GM19351 (cell line): ENCODE measurements around the gene SNHG17.
"Not testable (repeated sequence)": the region's sequence is repeated elsewhere in the genome, so short reads cannot be mapped to it uniquely, and the experiment has no call there.

Experiments
- ATAC-seq: cut with Tn5 transposase; IDR thresholded peaks from one replicate; pipeline ENCODE4 v1.9.1; 2021; ENCODE audit warnings: mild to moderate bottlenecking, moderate library complexity; ENCODE audit not compliant: unreplicated experiment

The SNHG17 gene

DNA sequence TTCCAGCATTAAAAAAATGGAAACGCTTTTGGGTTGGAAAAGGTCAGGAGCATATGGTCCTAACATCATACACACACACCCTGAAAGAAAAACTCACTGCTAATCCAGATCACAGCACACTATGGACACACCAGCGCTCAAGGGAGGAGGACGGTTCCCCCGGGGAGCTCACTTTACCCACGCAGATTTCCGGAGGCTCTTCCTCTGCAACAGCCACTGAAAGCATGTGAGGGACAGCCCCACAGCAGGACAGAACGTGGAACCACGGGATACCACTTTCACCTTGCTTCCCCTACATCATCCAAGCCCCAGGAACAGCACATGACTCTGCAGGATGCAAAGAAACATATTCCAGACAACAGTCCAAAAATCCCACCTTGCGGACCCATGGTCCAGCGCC is 13.2 kb downstream of the SNHG17 start:
- ATAC-seq: no peak

DNA sequence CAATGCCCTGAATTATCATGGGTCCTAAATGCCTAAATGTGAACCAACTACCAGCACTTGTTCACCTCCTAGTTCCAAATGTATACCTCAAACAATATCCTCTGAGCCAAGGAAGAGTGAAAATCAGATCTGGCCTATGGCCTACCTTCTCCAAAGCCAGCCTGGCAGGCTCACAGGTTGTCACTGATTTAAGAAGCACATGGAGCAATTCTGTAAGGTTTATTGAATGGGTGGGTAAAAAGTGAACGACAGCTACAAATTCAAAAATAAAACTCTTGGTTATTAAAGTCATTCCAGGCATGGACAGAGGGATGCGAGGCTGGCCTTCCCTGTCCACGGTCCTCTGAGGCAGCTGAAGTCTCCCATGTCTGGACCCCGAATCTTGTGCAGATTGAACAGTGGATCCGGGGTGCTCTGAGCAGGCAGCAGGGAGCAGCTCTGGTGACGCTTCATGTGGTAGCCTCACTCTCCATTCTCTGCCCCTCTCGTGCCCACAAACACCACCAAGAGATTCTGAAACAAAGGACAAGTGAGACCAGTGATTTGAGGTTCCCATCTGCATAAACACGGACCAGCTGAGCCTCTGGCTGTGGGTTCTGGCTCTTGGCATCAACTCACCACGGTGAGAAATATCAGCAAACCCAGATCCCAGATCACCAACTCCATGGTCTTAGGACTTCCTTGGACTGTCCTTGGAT is 14.6 kb downstream of the SNHG17 start:
- ATAC-seq: no peak

GRCh38 chr20:38418509-38419204 is 16.5 kb downstream of the SNHG17 start:
- no peak for ATAC-seq

DNA sequence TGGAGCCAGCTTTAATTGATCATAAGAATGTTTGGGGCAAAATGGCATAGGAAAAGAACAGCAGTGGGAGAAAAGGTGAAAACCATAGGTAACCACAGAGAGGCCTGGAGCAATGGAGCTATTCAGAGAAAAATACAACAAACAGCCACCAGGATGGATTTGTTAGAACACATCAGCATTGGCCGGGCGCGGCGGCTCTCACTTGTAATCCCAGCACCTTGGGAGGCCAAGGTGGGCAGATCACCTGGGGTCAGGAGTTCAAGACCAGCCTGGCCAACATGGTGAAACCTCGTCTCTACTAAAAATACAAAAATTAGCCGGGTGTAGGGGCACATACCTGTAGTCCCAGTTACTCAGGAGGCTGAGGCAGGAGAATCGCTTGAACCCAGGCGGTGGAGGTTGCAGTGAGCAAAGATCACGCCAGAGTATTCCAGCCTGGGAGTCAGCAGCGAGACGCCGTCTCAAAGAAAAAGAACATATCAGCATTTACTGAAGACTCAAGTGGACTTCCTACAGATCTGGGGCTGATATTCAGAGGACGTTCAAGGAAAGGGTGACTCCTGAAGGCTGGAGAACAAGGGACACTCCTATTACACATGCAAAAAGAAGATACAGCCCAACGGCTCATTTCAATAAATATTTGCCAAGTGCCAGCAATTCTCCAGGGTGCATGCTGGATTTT is 20.2 kb downstream of the SNHG17 start:
- no peak for ATAC-seq

- no peak for ATAC-seq
Observed at GRCh38 chr20:38412877-38413577, 22.1 kb downstream of the SNHG17 start.

- ATAC-seq: not testable (repeated sequence)
Observed at GRCh38 chr20:38407822-38408221, 27.3 kb downstream of the SNHG17 start.

GRCh38 chr20:38407321-38407720 is 27.8 kb downstream of the SNHG17 start:
- no peak for ATAC-seq

DNA sequence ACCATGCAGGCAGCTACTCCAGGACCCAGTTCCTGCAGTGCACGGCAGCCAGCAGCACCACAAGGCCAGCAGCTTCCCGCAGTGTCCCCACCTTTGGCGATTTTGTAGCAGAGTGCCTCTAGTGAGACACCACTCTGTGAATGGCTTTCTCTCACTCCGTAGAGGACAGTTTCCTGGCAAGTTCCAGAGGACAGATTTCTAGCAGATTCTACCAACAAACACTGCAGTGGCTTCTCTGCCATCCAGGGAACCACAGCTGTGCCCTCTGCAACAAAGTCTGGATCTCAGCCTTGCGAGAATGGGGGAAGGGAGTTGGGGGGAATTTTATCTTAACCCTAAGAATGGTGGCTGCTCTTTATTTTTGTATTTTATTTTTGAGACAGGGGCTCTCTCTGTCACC is 28.7 kb downstream of the SNHG17 start:
- ATAC-seq: no peak

GRCh38 chr20:38405132-38405531 is 30.0 kb downstream of the SNHG17 start:
- ATAC-seq: no peak

GRCh38 chr20:38404016-38404415 is 31.1 kb downstream of the SNHG17 start:
- no peak for ATAC-seq

DNA sequence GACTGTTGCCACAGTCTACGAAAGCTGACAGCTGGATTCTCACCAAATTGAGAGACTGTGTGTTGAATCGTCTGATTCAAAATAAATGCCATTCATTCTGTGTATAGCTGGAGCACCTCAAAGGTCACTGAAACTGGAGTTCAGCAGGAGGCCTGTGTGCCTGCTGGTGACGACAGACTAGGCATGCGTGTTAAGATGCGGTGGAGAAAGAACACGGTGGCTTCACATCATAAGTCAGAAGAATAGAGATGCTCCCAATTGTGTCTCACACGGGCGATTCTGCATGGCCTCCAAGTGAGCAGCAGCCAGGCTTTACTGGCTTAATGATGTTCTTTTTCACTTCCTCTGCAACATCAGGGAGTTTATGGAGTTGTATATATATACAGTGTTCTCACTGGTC is 32.3 kb downstream of the SNHG17 start:
- no peak for ATAC-seq

DNA sequence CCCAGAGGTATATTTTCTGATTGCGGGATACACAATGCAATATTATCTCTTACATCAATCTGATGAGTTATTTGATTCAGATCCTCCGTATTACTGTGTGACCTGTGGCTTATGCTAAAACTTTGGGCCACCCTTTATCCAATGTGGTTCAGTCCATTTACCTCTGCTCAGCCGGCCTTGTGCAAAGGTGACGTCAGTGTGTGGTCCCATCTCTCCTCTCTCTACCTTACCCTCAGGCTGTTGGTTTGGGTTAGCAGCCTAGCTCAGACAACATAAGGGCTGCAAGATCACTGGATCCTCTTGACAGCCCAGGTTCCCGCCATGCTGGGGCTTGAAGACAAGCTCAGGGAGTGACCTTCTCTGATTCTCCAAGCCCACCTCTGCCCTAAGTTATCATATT is 33.0 kb downstream of the SNHG17 start:
- no peak for ATAC-seq

DNA sequence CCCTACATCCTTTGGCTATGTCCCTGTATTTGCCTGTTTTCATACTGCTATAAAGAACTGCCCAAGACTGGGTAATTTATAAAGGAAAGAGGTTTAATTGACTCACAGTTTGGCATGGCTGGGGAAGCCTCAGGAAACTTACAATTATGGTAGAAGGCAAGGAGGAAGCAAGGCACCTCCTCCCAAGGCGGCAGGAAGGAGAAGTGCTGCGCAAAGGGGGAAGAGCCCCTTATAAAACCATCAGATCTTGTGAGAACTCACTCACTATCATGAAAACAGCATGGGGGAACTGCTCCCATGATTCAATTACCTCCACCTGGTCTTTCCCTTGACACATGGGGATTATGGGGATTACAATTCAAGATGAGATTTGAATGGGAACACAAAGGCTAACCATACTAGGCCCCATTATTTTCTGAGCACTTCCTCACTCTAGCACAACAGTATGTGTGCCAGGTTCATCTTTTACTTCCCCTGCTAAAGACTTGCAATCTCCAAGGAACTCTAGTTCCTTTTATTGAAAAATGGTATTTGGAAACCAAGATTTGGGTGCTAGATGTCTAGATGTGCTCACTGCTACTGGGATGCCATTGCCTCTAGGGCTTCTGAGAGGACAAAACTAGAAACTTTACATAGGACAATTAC is 39.3 kb downstream of the SNHG17 start:
- not testable (repeated sequence) for ATAC-seq

- no peak for ATAC-seq
Observed at GRCh38 chr20:38395165-38395564, 40.0 kb downstream of the SNHG17 start.

- no peak for ATAC-seq
Observed at GRCh38 chr20:38393259-38393658, 41.9 kb downstream of the SNHG17 start.

- no peak for ATAC-seq
Observed at GRCh38 chr20:38392356-38392755, 42.8 kb downstream of the SNHG17 start.

DNA sequence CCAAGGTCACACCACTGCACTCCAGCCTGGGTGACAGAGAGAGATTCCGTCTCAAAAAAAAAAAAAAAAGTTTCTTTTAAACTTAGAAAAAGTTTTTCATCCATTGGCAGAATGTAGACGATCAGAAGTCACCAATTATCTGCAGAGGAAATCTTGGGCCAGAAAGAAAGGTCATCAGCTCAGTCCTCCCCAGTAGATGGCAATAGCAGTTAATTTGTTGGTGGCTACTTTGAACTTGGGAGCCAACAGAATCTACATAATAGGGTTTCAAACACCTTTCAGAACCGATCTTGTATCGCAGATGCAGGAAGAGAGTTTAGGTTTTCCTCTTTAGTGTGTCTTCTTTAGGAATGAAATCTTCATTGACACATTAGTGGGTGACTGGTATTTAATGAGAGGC is 47.2 kb downstream of the SNHG17 start:
- ATAC-seq: no peak

GRCh38 chr20:38386851-38387250 is 48.3 kb downstream of the SNHG17 start:
- ATAC-seq: no peak

GRCh38 chr20:38386004-38386403 is 49.1 kb downstream of the SNHG17 start:
- no peak for ATAC-seq

DNA sequence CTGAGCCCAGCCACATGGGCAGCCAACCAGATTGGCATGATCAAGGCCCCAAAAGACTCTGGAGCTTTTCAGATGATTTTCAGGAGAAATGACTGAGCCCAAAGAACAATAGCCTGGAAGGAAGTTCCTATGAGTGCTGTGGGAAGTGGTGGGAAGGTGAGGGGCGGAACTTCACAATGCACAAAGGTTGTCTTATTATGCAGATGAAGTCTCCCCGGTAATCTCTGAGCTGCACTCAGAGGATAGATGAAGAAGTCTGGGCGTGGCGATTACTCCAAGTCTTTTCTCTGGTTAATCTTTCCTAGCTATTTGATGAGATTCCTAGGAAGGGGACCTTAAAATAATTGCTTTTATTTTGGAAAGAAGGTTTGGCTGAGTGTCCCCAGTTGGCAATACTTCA is 52.0 kb downstream of the SNHG17 start:
- no peak for ATAC-seq

GRCh38 chr20:38377838-38378237 is 57.3 kb downstream of the SNHG17 start:
- not testable (repeated sequence) for ATAC-seq
